NB4 (cell line): ENCODE data around the gene LHFPL5.
A peak's percentile ranks its signal among the peaks of the same experiment; 100 is the strongest.

Experiments
- DNase-seq: peaks from one replicate; pipeline ENCODE4 v3.0.0; 2010; ENCODE audit warnings: low read depth
- H3K4me3 ChIP-seq: one replicate; pipeline ENCODE4 v1.5.1; 2011; ENCODE audit warnings: mild to moderate bottlenecking, low read depth, low read length, moderate library complexity
- MAX ChIP-seq: IDR thresholded peaks from 2 replicates; pipeline ENCODE4 v1.6.1; 2011; ENCODE audit warnings: low read depth, low read length
- MYC ChIP-seq: IDR thresholded peaks from 2 replicates; pipeline ENCODE4 v1.6.1; 2011; ENCODE audit warnings: low read depth, low read length
- POLR2A ChIP-seq: IDR thresholded peaks from 2 replicates; pipeline ENCODE4 v1.6.1; 2011; ENCODE audit warnings: mild to moderate bottlenecking; ENCODE audit not compliant: insufficient read length; ENCODE audit errors: extremely low read depth
- TF ChIP-seq, protein P1 (sequence below): IDR thresholded peaks from one replicate; pipeline ENCODE4 v1.5.1; 2012; ENCODE audit warnings: low read depth, low read length

The LHFPL5 gene

GRCh38 chr6:35771343-35771627, 33.9 kb upstream of the LHFPL5 start:
- TF ChIP-seq POLR2A = no peak
- TF ChIP-seq, protein P1, sequence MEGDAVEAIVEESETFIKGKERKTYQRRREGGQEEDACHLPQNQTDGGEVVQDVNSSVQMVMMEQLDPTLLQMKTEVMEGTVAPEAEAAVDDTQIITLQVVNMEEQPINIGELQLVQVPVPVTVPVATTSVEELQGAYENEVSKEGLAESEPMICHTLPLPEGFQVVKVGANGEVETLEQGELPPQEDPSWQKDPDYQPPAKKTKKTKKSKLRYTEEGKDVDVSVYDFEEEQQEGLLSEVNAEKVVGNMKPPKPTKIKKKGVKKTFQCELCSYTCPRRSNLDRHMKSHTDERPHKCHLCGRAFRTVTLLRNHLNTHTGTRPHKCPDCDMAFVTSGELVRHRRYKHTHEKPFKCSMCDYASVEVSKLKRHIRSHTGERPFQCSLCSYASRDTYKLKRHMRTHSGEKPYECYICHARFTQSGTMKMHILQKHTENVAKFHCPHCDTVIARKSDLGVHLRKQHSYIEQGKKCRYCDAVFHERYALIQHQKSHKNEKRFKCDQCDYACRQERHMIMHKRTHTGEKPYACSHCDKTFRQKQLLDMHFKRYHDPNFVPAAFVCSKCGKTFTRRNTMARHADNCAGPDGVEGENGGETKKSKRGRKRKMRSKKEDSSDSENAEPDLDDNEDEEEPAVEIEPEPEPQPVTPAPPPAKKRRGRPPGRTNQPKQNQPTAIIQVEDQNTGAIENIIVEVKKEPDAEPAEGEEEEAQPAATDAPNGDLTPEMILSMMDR = no peak
- no peak for TF ChIP-seq MYC
- no peak for TF ChIP-seq MAX
- no peak overlapping the region for H3K4me3 ChIP-seq
- no peak for DNase-seq

DNA sequence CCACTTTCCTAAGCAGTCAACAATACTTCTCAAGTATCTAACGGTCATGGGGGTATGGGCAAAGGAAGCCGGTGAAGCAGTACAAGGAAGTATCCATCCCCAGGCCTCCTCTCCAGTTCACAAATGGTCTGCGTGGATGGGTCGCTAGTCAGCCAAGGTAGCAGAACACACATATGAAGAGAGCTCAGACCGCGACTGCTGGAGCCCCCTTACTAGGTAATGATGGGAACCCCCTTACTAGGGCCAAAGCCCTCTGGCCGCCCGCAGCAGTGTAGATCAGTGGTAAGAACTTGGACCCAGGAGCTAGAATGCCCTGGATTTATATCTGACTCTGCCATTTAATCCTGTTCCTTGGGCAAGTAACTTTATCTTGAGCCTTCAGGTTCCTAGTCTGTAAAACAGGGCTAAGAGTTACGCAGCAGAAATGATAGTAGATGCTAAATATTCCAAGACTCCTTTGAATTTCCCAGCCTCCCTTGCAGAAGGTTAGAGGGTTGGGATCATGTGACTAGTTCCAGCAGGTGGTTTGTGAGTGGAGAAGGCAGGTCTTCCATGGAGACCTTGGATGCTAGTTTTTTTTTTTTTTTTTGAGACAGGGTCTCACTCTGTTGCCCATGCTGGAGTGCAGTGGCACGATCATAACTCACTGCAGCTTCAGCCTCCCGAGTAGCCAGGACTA, 30.9 kb upstream of the LHFPL5 start:
- H3K4me3 ChIP-seq = no peak overlapping the region
- TF ChIP-seq, protein P1 = no peak
- TF ChIP-seq MYC (no peak), MAX (no peak), POLR2A (no peak)
- DNase-seq = no peak

DNA sequence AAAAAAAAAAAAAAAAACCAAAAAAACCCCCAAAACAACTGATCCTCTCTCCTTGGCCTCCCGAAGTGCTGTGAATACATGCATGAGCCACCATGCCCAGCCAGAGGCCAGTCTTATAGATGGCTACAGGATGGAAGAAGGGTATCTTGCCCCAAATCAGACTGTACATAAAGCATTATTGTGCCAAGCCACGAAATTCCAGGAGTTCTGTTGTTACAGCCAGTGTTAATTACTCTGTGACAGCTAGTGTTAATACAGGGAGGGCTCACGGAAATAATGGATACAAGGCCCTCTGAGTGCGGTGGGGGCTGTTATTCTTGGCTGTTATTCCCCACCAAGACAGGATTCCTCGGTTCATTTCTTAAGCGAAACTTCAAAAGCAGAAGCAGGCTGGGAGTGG, 30.1 kb upstream of the LHFPL5 start:
- no peak for TF ChIP-seq MYC
- TF ChIP-seq, protein P1 = no peak
- no peak for TF ChIP-seq MAX
- TF ChIP-seq POLR2A = no peak

DNA sequence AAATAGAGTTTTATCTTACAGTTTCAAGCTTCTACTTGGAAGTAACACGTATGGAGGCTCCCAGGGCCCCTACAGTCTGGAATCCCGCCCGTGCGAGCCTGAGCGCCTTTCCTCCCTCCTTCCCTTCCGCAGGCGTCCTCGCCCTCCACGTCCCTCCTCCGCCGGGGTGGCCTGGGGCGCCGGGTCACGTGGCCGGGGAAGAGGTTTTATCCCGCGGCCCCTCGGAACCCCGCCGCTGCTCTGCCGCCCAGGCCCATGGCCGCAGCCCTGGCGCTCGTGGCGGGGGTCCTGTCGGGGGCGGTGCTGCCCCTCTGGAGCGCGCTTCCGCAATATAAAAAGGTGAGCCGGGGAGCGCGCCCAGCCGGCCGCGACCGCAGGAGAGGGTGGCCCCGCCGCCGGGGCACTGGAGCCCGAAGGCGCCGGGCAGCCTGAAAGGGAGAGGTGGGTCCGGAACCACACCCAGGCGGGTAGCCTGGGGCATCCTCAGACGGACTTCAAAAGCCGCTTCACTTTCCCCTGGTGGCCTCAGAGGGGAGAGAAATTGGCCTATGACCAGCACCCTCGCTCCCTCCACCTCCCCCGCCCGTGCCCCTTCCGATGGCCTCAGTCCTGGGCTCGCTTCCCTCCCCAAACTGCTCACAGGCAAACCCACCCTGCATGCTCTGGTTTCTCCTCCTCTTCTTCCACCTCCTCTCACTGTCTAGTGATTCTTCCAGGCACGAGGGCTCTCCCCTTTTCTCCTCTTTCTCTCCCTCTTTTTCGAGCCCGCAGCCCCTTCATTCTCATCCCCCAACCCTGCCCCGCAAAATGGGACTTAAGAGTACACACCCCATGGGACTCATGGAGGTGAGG, 28.6 kb upstream of the LHFPL5 start, which contains the start of gene CLPSL2:
Gene CLPSL2 (plus strand): TSS at position 235 of the 852 bp plus-strand sequence. CDS start 21 bp downstream, at position 256.
- no peak; the same call in 1 of the 2 replicates for TF ChIP-seq MAX
- TF ChIP-seq, protein P1 = no peak
- TF ChIP-seq MYC = no peak
- no peak for TF ChIP-seq POLR2A
- DNase-seq = peak; percentile 47
- peak within 1 kb of the TSS; percentile 9 for H3K4me3 ChIP-seq

More for the DNA sequence above, 30.1 kb upstream of the LHFPL5 start:
- H3K4me3 ChIP-seq = no peak overlapping the region
- no peak for DNase-seq

GRCh38 chr6:35777356-35778102, 27.6 kb upstream of the LHFPL5 start:
- DNase-seq = no peak
- no peak overlapping the region for H3K4me3 ChIP-seq

More at GRCh38 chr6:35777356-35778102, 27.6 kb upstream of the LHFPL5 start:
- TF ChIP-seq, protein P1 = no peak
- TF ChIP-seq MYC = no peak
